ENCODE measurements around the gene GIGYF1.
"Not testable (repeated sequence)": the region's sequence is repeated elsewhere in the genome, so short reads cannot be mapped to it uniquely, and the experiment has no call there.

The GIGYF1 gene

DNA sequence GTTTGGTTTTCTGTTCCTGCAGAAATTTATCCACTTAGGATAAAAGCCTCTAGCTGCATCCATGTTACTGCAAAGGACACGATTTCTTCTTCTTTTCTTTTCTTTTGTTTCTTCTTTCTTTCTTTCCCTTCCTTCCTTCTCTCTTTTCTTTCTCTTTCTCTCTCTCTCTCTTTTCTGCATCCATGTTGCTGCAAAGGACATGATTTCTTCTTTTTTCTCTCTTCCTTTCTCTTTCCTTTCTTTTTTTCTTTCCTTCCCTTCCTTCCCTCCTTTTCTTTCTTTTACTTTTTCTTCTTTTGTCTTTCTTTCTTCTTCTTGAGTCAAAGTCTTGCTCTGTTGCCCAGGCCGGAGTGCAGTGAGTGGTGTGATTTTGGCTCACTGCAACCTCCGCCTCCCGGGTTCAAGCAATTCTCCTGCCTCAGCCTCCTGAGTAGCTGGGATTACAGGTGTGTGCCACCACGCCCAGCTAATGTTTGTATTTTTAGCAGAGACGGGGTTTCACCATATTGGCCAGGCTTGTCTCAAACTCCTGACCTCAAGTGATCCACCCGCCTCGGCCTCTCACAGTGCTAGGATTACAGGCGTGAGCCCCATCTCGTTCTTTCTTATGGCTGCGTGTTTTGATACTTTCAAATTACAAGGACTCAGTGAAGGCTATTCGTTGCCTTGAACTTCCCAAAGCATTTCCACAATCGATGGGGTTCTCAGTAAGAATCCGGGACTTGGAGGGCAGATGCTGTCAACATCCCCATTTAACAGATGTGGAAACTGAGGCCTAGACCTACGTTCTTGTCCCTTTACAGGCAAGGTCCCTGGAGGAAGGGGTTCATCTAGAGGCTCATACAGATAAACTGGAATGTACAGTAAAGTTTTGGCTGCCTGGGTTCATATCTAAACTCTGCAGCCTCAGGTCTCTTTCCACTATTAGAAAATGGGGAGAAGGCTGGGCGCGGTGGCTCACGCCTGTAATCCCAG is 22.4 kb downstream of the GIGYF1 start:
- no peak for DNase-seq (ENCODE audit: low spot score)

DNA sequence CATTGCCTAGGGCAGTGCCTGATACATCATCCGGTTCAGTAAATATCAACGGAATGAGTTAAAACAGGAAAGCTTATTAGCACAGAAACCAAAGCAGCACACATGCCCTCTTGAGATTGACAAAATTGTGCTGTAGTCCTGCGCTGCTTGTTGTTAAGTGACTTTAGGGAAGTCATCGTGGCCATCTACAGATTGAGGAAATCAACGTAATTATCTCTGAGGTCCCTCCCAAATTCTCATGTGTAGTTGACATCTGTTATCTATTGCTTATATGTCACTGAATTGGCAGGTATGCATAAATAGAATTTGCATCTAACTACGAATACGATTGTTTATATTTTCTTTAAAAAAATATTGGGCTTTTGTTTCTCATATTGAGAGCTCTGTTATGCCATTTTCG is 24.0 kb downstream of the GIGYF1 start:
- DNase-seq (ENCODE audit: low spot score): no peak

DNA sequence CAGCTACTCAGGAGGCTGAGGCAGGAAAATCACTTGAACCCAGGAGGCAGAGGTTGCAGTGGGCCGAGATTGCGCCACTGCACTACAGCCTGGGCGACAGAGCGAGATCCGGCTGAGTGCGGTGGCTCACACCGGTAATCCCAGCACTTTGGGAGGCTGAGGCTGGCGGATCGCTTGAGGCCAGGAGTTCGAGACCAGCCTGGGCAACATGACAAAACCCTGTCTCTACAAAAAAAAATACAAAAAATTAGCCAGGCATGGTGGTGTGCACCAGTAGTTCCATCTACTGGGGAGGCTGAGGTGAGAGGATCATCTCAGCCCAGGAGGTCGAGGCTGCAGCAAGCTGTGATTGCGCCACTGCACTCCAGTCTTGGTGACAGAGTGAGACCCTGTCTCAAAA is 24.9 kb downstream of the GIGYF1 start:
- not testable (repeated sequence) for DNase-seq (ENCODE audit: low spot score)

DNA sequence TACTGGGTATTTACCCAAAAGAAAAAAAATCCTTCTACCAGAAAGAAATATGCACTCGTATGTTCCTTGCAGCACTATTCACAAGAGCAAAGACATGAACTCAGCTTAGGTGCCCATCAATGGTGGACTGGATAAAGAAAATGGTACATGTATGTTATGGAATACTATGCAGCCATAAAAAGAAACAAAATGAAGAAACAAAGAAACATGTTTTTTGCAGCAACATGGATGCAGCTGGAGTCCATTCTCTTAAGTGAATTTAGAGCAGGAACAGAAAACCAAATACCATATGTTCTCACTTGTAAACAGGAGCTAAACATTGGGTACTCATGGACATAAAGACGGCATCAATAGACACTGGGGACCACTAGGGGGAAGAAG is 26.0 kb downstream of the GIGYF1 start:
- no peak for DNase-seq (ENCODE audit: low spot score)

DNA sequence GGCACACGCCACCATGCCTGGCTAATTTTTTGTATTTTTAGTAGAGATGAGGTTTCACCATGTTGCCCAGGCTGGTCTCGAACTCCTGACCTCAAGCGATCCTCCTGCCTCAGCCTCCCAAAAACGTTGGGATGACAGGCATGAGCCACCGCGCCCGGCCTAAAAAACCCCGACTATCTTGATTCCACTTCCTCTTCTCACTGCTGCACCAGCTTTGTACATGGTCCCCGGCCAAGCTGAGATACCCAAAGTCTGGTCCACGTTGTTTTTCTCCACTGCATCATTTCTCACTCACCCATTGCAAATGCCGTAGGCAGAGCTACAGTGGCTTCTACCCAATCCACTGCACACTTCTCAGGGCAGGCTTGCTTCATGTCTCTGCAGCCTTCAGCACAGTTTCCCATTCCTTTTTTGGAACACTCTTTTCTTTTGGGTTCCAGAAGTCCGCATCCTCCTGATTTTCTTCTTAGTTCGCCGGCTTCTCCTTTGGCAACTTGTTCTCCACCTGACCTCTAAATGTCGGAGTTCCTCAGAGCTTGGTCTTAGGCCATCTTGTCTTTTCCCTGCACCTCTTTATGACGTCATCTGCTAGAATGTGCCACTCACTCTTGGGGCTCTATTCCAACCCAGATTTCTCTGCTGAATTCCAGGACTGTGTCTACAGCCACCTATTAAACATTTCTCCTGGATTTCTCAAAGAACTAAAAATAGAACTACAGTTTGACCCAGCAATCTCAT is 26.6 kb downstream of the GIGYF1 start:
- no peak for DNase-seq (ENCODE audit: low spot score)

DNA sequence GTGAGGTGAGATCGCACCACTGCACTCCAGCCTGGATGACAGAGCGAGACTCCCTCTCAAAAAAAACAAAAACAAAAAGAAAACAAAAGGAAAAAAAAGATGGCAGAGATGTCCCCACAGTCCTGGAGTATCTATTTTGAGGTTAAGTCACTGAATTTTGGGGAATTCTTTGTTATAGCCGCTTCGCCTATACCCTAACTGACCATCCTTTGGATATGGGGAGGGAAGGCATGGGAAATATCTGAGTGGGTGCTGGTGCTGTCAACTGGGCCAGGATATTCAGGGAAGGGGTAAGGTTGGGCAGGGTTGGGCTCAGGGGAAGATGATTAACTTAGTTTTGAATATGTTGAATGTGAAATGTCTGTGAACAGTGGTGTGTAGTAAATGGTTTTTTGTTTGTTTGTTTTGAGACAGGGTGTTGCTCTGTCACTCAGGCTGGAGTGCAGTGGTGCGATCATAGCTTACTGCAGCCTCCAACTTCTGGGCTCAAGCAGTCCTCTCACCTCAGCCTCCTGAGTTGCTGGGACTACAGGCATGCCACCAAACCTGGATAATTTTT is 28.8 kb downstream of the GIGYF1 start:
- DNase-seq (ENCODE audit: low spot score): no peak

GRCh38 chr7:100662194-100662776 is 31.8 kb downstream of the GIGYF1 start:
- DNase-seq (ENCODE audit: low spot score): not testable (repeated sequence)

- no peak for DNase-seq (ENCODE audit: low spot score)
Observed at GRCh38 chr7:100655908-100656674, 38.0 kb downstream of the GIGYF1 start, which contains the start of gene ACTL6B. ACTL6B (minus strand) TSS chr7:100656448; CDS start chr7:100656354, 94 bp downstream.

DNA sequence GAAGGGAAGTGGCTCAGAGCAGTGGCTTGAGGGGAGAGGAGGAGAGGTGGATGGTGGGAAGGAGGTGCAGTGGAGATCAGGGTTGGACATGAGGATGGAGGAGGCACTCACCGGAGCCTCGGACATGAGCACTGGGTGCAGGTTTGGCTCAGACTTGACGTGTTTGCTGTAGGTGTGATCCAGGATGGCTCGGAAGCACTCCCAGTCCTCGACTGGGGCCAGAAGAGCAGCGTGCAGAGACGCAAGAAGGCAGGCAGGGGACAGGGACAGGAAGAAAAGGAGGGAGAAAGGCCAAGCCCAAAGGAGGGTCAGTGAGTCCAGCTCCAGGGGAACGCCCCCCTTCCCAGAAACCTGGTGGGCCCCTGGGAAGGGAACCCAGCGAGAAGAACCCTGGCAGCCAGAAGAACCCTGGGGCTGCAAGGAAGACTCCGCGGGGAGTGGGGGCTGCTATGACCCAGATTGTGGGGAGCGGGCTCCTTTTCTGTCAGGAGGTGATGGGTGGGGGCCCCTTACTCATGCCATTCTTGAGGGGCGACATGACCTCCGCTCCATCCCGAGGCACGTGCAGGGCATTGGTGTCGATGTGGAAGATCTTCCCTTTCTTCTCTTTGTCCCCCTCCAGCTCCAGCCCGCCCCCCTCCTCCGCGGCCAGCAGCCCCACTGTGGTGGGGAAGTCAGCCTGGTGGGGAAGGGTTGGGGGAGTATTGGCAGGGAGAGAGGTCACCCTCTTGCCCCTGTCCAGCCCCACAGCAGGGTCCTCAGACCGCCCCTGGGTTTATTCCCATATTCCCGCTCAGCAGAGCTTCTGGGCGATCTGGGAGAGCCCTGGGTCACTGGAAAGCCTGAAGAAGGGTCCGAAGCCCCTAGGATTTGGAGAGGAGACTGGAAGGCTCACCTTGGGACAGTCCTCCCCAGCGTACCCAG is 38.9 kb downstream of the GIGYF1 start:
- DNase-seq (ENCODE audit: low spot score): no peak

GRCh38 chr7:100649826-100650565 is 44.1 kb downstream of the GIGYF1 start:
- no peak for DNase-seq (ENCODE audit: low spot score)

DNA sequence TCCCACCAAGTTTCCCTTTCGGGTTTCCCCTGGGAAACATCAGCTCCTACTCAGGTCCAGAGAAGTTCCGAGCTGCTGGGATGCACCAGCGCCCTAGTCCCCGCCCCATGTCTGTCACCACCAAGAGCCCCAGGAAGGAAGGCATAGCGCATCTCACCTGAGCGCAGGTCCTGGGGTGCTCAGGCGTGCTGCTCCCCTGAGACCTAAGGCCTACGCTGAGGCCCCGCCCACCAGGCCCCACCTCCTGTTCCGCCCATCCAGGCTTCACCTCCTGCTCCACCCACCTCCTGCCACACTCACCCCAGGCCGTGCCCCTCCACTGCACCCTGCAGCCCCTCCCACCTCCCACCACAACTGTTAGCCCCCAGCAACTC is 51.5 kb downstream of the GIGYF1 start:
- no peak for DNase-seq (ENCODE audit: low spot score)

DNA sequence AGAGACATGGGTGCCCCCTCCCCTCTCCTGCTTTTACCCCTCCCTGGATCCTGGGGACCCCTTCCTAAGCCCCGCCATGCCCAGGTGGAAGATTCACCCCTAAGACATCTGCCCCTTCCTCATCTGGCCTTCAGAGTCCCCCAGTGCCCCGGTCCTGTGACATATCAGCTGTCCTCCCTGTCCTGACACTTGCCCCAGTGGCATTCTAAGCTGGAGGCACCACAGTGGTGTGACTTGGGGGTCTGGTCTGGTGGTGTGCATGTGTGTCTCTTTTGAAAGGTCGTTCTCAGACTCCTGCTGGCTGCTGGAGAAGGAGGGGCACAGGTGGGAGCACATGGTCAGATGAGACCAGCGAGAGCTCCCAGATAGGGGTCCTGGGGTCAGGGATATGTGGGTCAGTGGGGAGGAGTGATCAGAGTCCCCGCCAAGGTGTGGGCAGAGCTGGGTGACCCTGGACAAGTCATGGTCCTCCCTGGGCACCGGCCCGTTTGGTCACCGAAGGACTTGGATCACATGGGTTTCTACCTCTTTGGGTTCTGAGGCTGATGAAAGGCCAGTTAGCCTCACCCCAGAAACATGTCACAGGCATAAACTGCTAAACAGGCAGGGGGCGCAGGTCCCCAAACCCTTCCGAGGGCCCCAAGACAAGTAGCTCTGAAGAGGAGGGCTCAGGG is 52.1 kb downstream of the GIGYF1 start:
- DNase-seq (ENCODE audit: low spot score): no peak

DNA sequence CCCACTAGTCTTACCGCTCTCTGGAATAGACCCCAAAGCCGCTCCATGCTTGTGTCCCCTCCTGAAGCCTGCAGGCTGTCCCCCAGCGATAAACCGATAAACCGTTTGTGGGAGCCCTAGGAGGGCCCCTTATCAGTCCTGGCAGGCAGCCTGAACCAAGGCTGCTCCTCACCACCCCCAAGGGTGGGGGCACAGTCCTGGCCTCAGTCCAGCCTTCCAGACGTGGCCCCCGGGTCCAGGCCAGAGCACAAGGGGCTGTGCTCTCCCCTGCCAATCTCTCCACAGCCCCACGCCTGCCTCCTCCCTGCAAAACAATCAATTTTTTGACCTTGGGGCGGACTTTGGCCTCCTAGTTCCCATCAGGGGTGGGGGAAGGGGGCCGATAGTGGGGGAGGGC is 52.6 kb downstream of the GIGYF1 start, which contains the start of gene TFR2:
TFR2 (minus strand) TSS at position 90 of the 397 bp plus-strand sequence; CDS start at position 47, 43 bp downstream.
- DNase-seq (ENCODE audit: low spot score): no peak

- DNase-seq (ENCODE audit: low spot score): no peak
Observed at GRCh38 chr7:100640517-100641440, 53.3 kb downstream of the GIGYF1 start.

DNA sequence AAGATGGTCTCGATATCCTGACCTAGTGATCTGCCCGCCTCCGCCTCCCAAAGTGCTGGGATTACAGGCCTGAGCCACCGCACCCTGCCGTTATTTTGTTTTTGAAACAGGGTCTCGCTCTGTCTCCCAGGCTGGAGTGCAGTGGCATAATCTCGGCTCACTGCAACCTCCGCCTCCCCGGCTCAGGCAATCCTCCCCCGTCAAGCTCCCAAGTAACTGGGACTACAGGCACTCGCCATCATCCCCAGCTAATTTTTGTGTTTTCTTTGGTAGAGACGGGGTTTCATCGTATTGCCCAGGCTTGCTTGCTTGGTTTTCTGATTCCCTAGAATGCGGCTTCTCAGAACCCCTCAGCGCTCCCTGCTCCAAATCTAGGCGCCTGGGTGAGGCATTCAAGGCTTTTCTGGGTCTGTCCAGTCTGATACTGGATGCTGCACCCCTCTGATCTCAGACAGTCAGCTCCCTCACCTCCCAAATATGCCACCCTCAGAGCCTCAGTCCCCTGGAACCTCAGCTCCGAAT is 54.0 kb downstream of the GIGYF1 start:
- DNase-seq (ENCODE audit: low spot score): no peak

GRCh38 chr7:100632951-100633717 is 60.9 kb downstream of the GIGYF1 start:
- no peak for DNase-seq (ENCODE audit: low spot score)

DNA sequence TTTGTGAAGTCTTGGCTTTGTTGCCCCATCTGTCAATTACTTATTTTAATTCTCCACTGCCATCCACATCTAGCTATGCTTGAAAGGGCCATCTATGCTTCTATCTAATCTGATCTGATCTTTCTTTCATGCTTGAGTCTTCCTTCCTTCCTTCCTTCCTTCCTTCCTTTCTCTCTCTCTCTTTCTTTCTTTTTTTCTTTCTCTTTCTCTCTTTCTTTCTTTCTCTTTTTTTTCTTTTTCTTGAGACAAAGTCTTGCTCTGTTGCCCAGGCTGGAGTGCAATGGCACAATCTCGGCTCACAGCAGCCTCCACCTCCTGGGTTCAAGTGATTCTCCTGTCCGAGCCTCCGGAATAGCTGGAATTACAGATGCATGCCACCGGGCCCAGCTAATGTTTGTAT is 64.0 kb downstream of the GIGYF1 start:
- no peak for DNase-seq (ENCODE audit: low spot score)

Measured in globus pallidus (tissue), 1 donor.